GM12878 (cell line): ENCODE measurements around the gene PRMT3. TPM values are rescaled to one million over a fixed set of nuclear protein-coding genes. Genes with fewer than 3 reads are reported as not detected.
A peak's percentile ranks its signal among the peaks of the same experiment; 100 is the strongest.

Experiments
- ATAC-seq: fragments of 200-7000 bp; cut with Tn5 transposase; 3 replicates; pipeline ENCODE4 v1.9.1; 2020; ENCODE audit warnings: mild to moderate bottlenecking, moderate library complexity
- BruUV-seq: library from RNA; stranded (reverse); fragments of 400-500 nt; replicated peaks from 2 replicates; lab custom pipeline; 2021; lab: Mats Ljungman, UMichigan
- CTCF ChIA-PET: fragments of 300-600 bp; sonication (Branson Sonifier 250); formaldehyde crosslinking; extraction: SDS; loops from one replicate; lab custom pipeline; 2021; ENCODE audit warnings: inconsistent platforms; lab: Yijun Ruan, JAX
- POLR2A ChIA-PET: fragments of 350-600 bp; formaldehyde crosslinking; extraction: SDS; loops from one replicate; lab custom pipeline; 2021; ENCODE audit warnings: inconsistent platforms; lab: Charles Lee
- RAD21 ChIA-PET: fragments of 300-600 bp; sonication (Branson Sonifier 250); formaldehyde crosslinking; loops from one replicate; lab custom pipeline; 2023; ENCODE audit warnings: antibody characterized with exemption; ENCODE audit not compliant: unreplicated experiment; lab: Charles Lee
- SMC1A ChIA-PET: fragments of 300-600 bp; sonication (Branson Sonifier 250); formaldehyde crosslinking; loops from one replicate; lab custom pipeline; 2023; ENCODE audit not compliant: unreplicated experiment, uncharacterized antibody; lab: Charles Lee
- DNase-seq: peaks from one replicate; pipeline ENCODE4 v3.0.0-alpha.2; 2011; ENCODE audit warnings: low read depth, low spot score
- FAIRE-seq: peaks from 3 replicates; lab custom pipeline; 2011; peaks lifted over from hg19 to GRCh38; lab: Jason Lieb, UNC
- H2AFZ ChIP-seq: 2 replicates; pipeline ENCODE4 v1.6.0; 2011; ENCODE audit warnings: low read depth, low read length, control low read depth; ENCODE audit not compliant: control insufficient read depth
- H3K27ac ChIP-seq: 2 replicates; pipeline ENCODE4 v1.5.1; 2011; ENCODE audit warnings: control low read depth; ENCODE audit not compliant: control insufficient read depth, insufficient read depth
- H3K27me3 ChIP-seq, 2 experiments: replicated peaks in 1 of 2; 2 replicates each; pipeline versions ENCODE4 v1.6.0 to v1.6.1; 2011; ENCODE audit warnings: low read length in 1 of 2; ENCODE audit not compliant: control insufficient read depth in 2 of 2, insufficient read depth in 2 of 2
- H3K36me3 ChIP-seq, 2 experiments: 2 replicates each; pipeline ENCODE4 v1.5.1; 2011; ENCODE audit warnings: low read length in 1 of 2; ENCODE audit not compliant: control insufficient read depth in 2 of 2, insufficient read depth in 2 of 2
- H3K4me1 ChIP-seq: 2 replicates; pipeline ENCODE4 v1.6.1; 2011; ENCODE audit warnings: mild to moderate bottlenecking, low read length, moderate library complexity, mixed read lengths; ENCODE audit not compliant: control insufficient read depth, insufficient read depth
- H3K4me2 ChIP-seq: 2 replicates; pipeline ENCODE4 v1.6.0; 2011; ENCODE audit warnings: control low read depth; ENCODE audit not compliant: control insufficient read depth, insufficient read depth
- H3K4me3 ChIP-seq: fragments of 200-600 bp; sonication (generic); 2 replicates; pipeline ENCODE4 v1.5.1; 2016
- H3K79me2 ChIP-seq: 2 replicates; pipeline ENCODE4 v1.6.0; 2011; ENCODE audit warnings: low read length; ENCODE audit not compliant: control insufficient read depth, insufficient read depth
- H3K9ac ChIP-seq: 2 replicates; pipeline ENCODE4 v1.8.0; 2011; ENCODE audit warnings: low read length, control low read depth, mixed read lengths; ENCODE audit not compliant: control insufficient read depth, insufficient read depth
- H3K9me3 ChIP-seq: replicated peaks from 3 replicates; pipeline ENCODE4 v1.5.1; 2011; ENCODE audit warnings: mild to moderate bottlenecking, low read length; ENCODE audit not compliant: control insufficient read depth, insufficient read depth
- H4K20me1 ChIP-seq: 2 replicates; pipeline ENCODE4 v1.6.0; 2011; ENCODE audit not compliant: control insufficient read depth, insufficient read depth
- BACH1 ChIP-seq: fragments of 450-650 bp; IDR thresholded peaks from 2 replicates; pipeline ENCODE4 v1.6.1; 2017; ENCODE audit warnings: mild to moderate bottlenecking, borderline replicate concordance
- BHLHE40 ChIP-seq, 2 experiments: fragments of 450-650 bp in 1 of 2; IDR thresholded peaks; 2 replicates each; pipeline ENCODE4 v1.6.1; 2011 to 2017; ENCODE audit warnings: low read depth in 2 of 2, borderline replicate concordance in 1 of 2, improper control_type of control experiment in 1 of 2, low read length in 1 of 2, mild to moderate bottlenecking in 1 of 2
- DPF2 ChIP-seq: fragments of 450-650 bp; IDR thresholded peaks from 2 replicates; pipeline ENCODE4 v1.6.1; 2017; ENCODE audit warnings: mild to moderate bottlenecking
- EP300 ChIP-seq, 2 experiments: fragments of 150-350 bp in 1 of 2; IDR thresholded peaks; 2 replicates each; pipeline ENCODE4 v1.6.1; 2011 to 2012; ENCODE audit warnings: low read depth in 2 of 2, low read length in 2 of 2, borderline replicate concordance in 1 of 2, improper control_type of control experiment in 1 of 2, inconsistent platforms in 1 of 2; ENCODE audit not compliant: control insufficient read depth in 1 of 2
- IKZF2 ChIP-seq, 2 experiments: fragments of 450-650 bp; IDR thresholded peaks; 2 replicates each; pipeline ENCODE4 v1.6.1; 2017; ENCODE audit warnings: mild to moderate bottlenecking in 2 of 2, moderate library complexity in 2 of 2
- JUND ChIP-seq: IDR thresholded peaks from 2 replicates; pipeline ENCODE4 v1.6.1; 2012; ENCODE audit warnings: low read depth, mild to moderate bottlenecking, low read length, improper control_type of control experiment, moderate library complexity
- MEF2B ChIP-seq: fragments of 450-650 bp; IDR thresholded peaks from 2 replicates; pipeline ENCODE4 v1.6.1; 2018; ENCODE audit warnings: mild to moderate bottlenecking, moderate library complexity; ENCODE audit not compliant: partially characterized antibody, poor library complexity, severe bottlenecking
- NFXL1 ChIP-seq: fragments of 450-650 bp; IDR thresholded peaks from 2 replicates; pipeline ENCODE4 v1.6.1; 2017; ENCODE audit warnings: antibody characterized with exemption, mild to moderate bottlenecking, borderline replicate concordance
- NR2F1 ChIP-seq: fragments of 450-650 bp; conservative IDR thresholded peaks from 2 replicates; pipeline ENCODE4 v1.6.1; 2017; ENCODE audit warnings: mild to moderate bottlenecking
- NRF1 ChIP-seq: conservative IDR thresholded peaks from 2 replicates; pipeline ENCODE4 v1.6.1; 2011; ENCODE audit warnings: mild to moderate bottlenecking, low read depth, low read length, improper control_type of control experiment
- RELB ChIP-seq: fragments of 450-650 bp; IDR thresholded peaks from 2 replicates; pipeline ENCODE4 v1.6.1; 2017; ENCODE audit warnings: low read depth, mild to moderate bottlenecking, moderate library complexity
- SMAD1 ChIP-seq: fragments of 450-650 bp; IDR thresholded peaks from 2 replicates; pipeline ENCODE4 v1.6.1; 2018; ENCODE audit warnings: mild to moderate bottlenecking, low read depth; ENCODE audit not compliant: partially characterized antibody
- ZBTB33 ChIP-seq: fragments of 450-650 bp; IDR thresholded peaks from 2 replicates; pipeline ENCODE4 v1.6.1; 2017; ENCODE audit warnings: mild to moderate bottlenecking
- WGBS: methylation state at CpG from one replicate; pipeline ENCODE4 v1.1.6; 2016; ENCODE audit warnings: low lambda C conversion rate; ENCODE audit not compliant: insufficient replicate concordance, insufficient coverage; ENCODE audit errors: missing lambda C conversion rate; 5-methylcytosine and 5-hydroxymethylcytosine counted together
- in situ Hi-C: fragments of 300-500 bp; cut with MboI; formaldehyde crosslinking; loops from 9 replicates; pipeline ENCODE4 v1.14.3; 2018; ENCODE audit warnings: mixed read lengths
- intact Hi-C: fragments of 100-400 bp; cut with micrococcal nuclease; formaldehyde crosslinking; loops from one replicate; pipeline ENCODE4 v1.14.2; 2022; ENCODE audit not compliant: unreplicated experiment
- polyA plus RNA-seq, 11 experiments: library from polyadenylated mRNA; depleted of rRNA in 4 of 11; unstranded in 6 of 11; stranded (reverse) in 5 of 11; fragments of >200 nt; fragmentation: Nextera tagmentation in 4 of 11; fragmentation: Illumina TruSeq in 1 of 11; extraction: Ambion mirVana in 4 of 11; extraction: Trizol in 1 of 11; gene quantifications; 1 replicate in 1 of 11; 2 replicates in 10 of 11; pipeline versions ENCODE4 v1.2.1 to v1.2.3, GENCODE V29; 2011 to 2016; ENCODE audit warnings: inconsistent platforms in 2 of 11, missing spikeins in 2 of 11, low read depth in 1 of 11
- total RNA-seq, 4 experiments: library from RNA; depleted of rRNA in 3 of 4; stranded (reverse); fragments of >200 nt in 3 of 4; fragmentation: Illumina TruSeq in 1 of 4; extraction: Trizol in 1 of 4; gene quantifications; 2 replicates each; pipeline versions ENCODE4 v1.2.1 to v1.2.3, GENCODE V29; 2013 to 2021
- TF ChIP-seq, protein P1 (sequence below): fragments of 450-650 bp; formaldehyde crosslinking; IDR thresholded peaks from 2 replicates; pipeline ENCODE4 v1.5.0; 2022; ENCODE audit warnings: mild to moderate bottlenecking, missing genetic modification characterization

PRMT3 gene
- total and polyA plus RNA-seq, 10 of the 15 experiments (the other 5 are each of a cell fraction or from before 2014, with no cell fraction given), result 13.9 to 52.1 (median 27.7) TPM

DNA sequence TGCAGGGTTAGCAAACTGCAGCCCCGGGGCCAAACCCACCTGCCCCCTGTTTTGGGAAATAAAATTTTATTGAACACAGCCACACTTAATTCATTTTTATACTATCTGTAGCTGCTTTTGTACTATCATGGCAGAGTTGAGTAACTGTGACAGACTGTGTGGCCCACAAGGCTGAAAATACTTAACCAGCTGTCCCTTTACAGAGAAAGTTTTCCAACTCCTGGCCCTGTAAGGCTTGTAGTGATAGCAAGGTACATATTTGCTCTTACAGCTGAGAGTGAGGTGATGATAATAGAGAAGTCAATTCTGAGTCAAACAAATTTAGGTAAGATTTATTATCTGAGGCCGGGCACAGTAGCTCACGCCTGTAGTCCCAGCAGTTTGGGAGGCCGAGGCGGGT is 124.5 kb downstream of the PRMT3 start (continued):
- TF ChIP-seq, protein P1, sequence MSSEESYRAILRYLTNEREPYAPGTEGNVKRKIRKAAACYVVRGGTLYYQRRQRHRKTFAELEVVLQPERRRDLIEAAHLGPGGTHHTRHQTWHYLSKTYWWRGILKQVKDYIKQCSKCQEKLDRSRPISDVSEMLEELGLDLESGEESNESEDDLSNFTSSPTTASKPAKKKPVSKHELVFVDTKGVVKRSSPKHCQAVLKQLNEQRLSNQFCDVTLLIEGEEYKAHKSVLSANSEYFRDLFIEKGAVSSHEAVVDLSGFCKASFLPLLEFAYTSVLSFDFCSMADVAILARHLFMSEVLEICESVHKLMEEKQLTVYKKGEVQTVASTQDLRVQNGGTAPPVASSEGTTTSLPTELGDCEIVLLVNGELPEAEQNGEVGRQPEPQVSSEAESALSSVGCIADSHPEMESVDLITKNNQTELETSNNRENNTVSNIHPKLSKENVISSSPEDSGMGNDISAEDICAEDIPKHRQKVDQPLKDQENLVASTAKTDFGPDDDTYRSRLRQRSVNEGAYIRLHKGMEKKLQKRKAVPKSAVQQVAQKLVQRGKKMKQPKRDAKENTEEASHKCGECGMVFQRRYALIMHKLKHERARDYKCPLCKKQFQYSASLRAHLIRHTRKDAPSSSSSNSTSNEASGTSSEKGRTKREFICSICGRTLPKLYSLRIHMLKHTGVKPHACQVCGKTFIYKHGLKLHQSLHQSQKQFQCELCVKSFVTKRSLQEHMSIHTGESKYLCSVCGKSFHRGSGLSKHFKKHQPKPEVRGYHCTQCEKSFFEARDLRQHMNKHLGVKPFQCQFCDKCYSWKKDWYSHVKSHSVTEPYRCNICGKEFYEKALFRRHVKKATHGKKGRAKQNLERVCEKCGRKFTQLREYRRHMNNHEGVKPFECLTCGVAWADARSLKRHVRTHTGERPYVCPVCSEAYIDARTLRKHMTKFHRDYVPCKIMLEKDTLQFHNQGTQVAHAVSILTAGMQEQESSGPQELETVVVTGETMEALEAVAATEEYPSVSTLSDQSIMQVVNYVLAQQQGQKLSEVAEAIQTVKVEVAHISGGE (CRISPR knock-in tag), result no peak
- TF ChIP-seq IKZF2 (IDR thresholded peaks at IDR 0.05) (no peak), BHLHE40 (IDR thresholded peaks at IDR 0.05; ENCODE audit: borderline replicate concordance in 1 of 2, low read depth in 2 of 2, low read length in 1 of 2) (no peak)
- TF ChIP-seq, all 136 proteins: peak for 0

- no peak for FAIRE-seq
- intact Hi-C loops, result no loop called here
- in situ Hi-C loops, result no loop called here
- peak; percentile 66; the same call in 1 of the 2 replicates for TF ChIP-seq DPF2
- 0 out of 4 replicates have a peak, but pooled peaks of 1 of the 2 experiments have one; percentile 9 for TF ChIP-seq EP300 (IDR thresholded peaks at IDR 0.05; ENCODE audit: borderline replicate concordance in 1 of 2, control insufficient read depth in 1 of 2, low read depth in 2 of 2, low read length in 2 of 2)
- TF ChIP-seq NRF1, result no peak
- no peak for TF ChIP-seq NFXL1
- TF ChIP-seq MEF2B, result peak; percentile 45
- TF ChIP-seq ZBTB33, result peak; percentile 89
- TF ChIP-seq BACH1, result peak; percentile 51; the same call in 1 of the 2 replicates
- peak; percentile 37; the same call in 1 of the 2 replicates for TF ChIP-seq RELB
- TF ChIP-seq JUND, result no peak
- TF ChIP-seq SMAD1, result no peak
- peak; percentile 64 for TF ChIP-seq NR2F1
- peak in 1 of 2 experiments; percentile 35; a peak in 1 of 4 replicates for TF ChIP-seq BHLHE40 (IDR thresholded peaks at IDR 0.05; ENCODE audit: borderline replicate concordance in 1 of 2, low read depth in 2 of 2, low read length in 1 of 2)
- TF ChIP-seq IKZF2 (IDR thresholded peaks at IDR 0.05), result peak in 1 of 2 experiments; percentile 36; a peak in 2 of 4 replicates
These were observed 125.4 kb downstream of the PRMT3 start for GRCh38 chr11:20512869-20513268.

More at GRCh38 chr11:20512869-20513268, 125.4 kb downstream of the PRMT3 start:
- Histone ChIP-seq H3K4me3 (no peak overlapping the region), H3K36me3 (no peaks in the 10 kb centered on the region; a peak in 1 of 4 replicates), H3K27me3 (no peaks in the 10 kb centered on the region), H3K4me2 (no peak overlapping the region), H4K20me1 (no peaks in the 10 kb centered on the region), H3K9me3 (no peaks in the 10 kb centered on the region), H2AFZ (no peak overlapping the region), H3K4me1 (no peaks in the 10 kb centered on the region), H3K9ac (no peak overlapping the region), H3K79me2 (no peaks in the 10 kb centered on the region), H3K27ac (no peak overlapping the region)
- DNase-seq (no peak), ATAC-seq (peak; percentile 56)
- no TSS peak for BruUV-seq
- SMC1A ChIA-PET, result interaction anchor here (1.0 to 4.8 kb wide), 5 partner anchors 9 to 40 kb away, joined by 3 to 19 read pairs (median 5); no protein-coding TSS in a partner anchor
- WGBS, result 5% methylated on average over 4 of the region's 4 CpGs
- POLR2A ChIA-PET, result interaction anchor here (0.6 kb wide), 1 partner anchor 37 kb away, joined by 4 read pairs; no protein-coding TSS in a partner anchor
- RAD21 ChIA-PET, result interaction anchor here (1.1 to 2.3 kb wide), 2 partner anchors 11 to 561 kb away, joined by 4 to 7 read pairs; no protein-coding TSS in a partner anchor
- CTCF ChIA-PET, result interaction anchor here (0.7 to 1.5 kb wide), 5 partner anchors 11 to 378 kb away, joined by 3 to 4 read pairs (median 3); no protein-coding TSS in a partner anchor
